Heart left ventricle (tissue), 16 donors: ENCODE results near the gene SLC2A8. TPM values are rescaled to one million over a fixed set of nuclear protein-coding genes. Genes with fewer than 3 reads are reported as not detected.
A peak's percentile ranks its signal among the peaks of the same experiment; 100 is the strongest.

ENCODE experiments used
- ATAC-seq, 4 donors: fragments of 200-7000 bp; cut with Tn5 transposase; one replicate each; pipeline ENCODE4 v1.9.1; 2020 to 2022; ENCODE audit warnings: moderate library complexity in 4 of 4, mild to moderate bottlenecking in 3 of 4, moderate number of reproducible peaks in 1 of 4
- DNase-seq, 5 donors: peaks; one replicate each; pipeline ENCODE4 v3.0.0-alpha.2; 2020
- H3K27ac ChIP-seq, 12 donors: fragments of 200-600 bp; sonication (generic) in 4 of 12; one replicate each; pipeline versions ENCODE4 v1.5.0 to v1.8.0; 2016 to 2022; ENCODE audit warnings: mild to moderate bottlenecking in 2 of 12
- H3K27me3 ChIP-seq, 9 donors: fragments of 200-600 bp; sonication (generic) in 2 of 9; one replicate each; pipeline versions ENCODE4 v1.5.1 to v1.8.0; 2016 to 2022; ENCODE audit warnings: mild to moderate bottlenecking in 3 of 9
- H3K36me3 ChIP-seq, 9 donors: fragments of 200-600 bp; sonication (generic) in 2 of 9; one replicate each; pipeline versions ENCODE4 v1.5.0 to v1.8.0; 2018 to 2022; ENCODE audit warnings: mild to moderate bottlenecking in 2 of 9
- H3K4me1 ChIP-seq, 12 donors: fragments of 200-600 bp; sonication (generic) in 4 of 12; one replicate each; pipeline versions ENCODE4 v1.5.0 to v1.8.0; 2016 to 2022; ENCODE audit warnings: mild to moderate bottlenecking in 3 of 12
- H3K4me3 ChIP-seq, 12 donors: fragments of 200-600 bp; sonication (generic) in 4 of 12; one replicate each; pipeline versions ENCODE4 v1.5.0 to v1.8.0; 2017 to 2022; ENCODE audit warnings: mild to moderate bottlenecking in 9 of 12, moderate library complexity in 4 of 12
- H3K9me3 ChIP-seq, 12 donors: fragments of 200-600 bp; sonication (generic) in 4 of 12; one replicate each; pipeline versions ENCODE4 v1.5.0 to v1.8.0; 2016 to 2022; ENCODE audit warnings: mild to moderate bottlenecking in 1 of 12
- POLR2A ChIP-seq, 2 donors: fragments of 450-650 bp; IDR thresholded peaks; one replicate each; pipeline ENCODE4 v1.6.1; 2017; ENCODE audit warnings: antibody characterized with exemption in 2 of 2, mild to moderate bottlenecking in 2 of 2, moderate library complexity in 2 of 2
- WGBS, 4 donors: extraction: QIAGEN DNeasy Blood & Tissue Kit in 2 of 4; methylation state at CpG; one replicate each; pipeline versions ENCODE4 v1.1.5 to v1.1.7; 2013 to 2018; 5-methylcytosine and 5-hydroxymethylcytosine counted together
- intact Hi-C, 10 donors: fragments of 100-400 bp; cut with DNase I; formaldehyde crosslinking; loops; one replicate each; pipeline versions ENCODE4 v1.11.1 to v1.14.2; 2022
- polyA plus RNA-seq, 2 donors: library from polyadenylated mRNA; stranded (reverse); fragments of 200-250 nt; gene quantifications; one replicate each; pipeline ENCODE4 v1.2.3, GENCODE V29; 2013
- total RNA-seq, 9 donors: library from RNA; depleted of rRNA in 2 of 9; stranded (reverse); fragments of >200 nt in 2 of 9; fragmentation: NEBNext Ultra II Directional in 3 of 9; extraction: Animal tissue kit (Norgen Biotek cat#: 25700) in 3 of 9; gene quantifications; one replicate each; pipeline versions ENCODE4 v1.1.0 to v1.2.4, GENCODE V29; 2016 to 2023
- TF ChIP-seq, protein P1 (sequence below), 12 donors: fragments of 200-600 bp; sonication (generic) in 4 of 12; IDR thresholded peaks; one replicate each; pipeline versions ENCODE4 v1.5.0 to v1.8.0; 2018 to 2022; ENCODE audit warnings: antibody characterized with exemption in 12 of 12, mild to moderate bottlenecking in 5 of 12
- donor health status: ischemic (EF 13 %, LVEDD 7.1; RV severe dilation, severe dysfunction).
- donor health status: healthy with polysubstance abuse.
- donor health status: DM: no; HTN: yes; CAD: no.
- donor health status: DM: no; HTN: no; CAD: no.
- donor health status: ischemic (EF 25% LVEDD 6.9; RV normal size, moderate dysfunction).
- donor health status: ischemic (EF 25% LVEDD 5.7; RV mildly dilated, moderate dysfunction).
- donor health status: healthy.
- donor health status: DM: yes; HTN: yes; CAD: no.
- donor health status: ischemic (EF 35%, LVEDD 5.7; RV mildly dilated, moderate dysfunction).
- donor health status: nonischemic (EF 11% LVEDD 7.7; RV severe dilation, severe dysfunction).
- donor health status: DM: yes; HTN: yes; CAD: no.
- donor health status: PGD.
- donor health status: ischemic (EF 29% LVEDD 5.4; RV normal size, mild dysfunction).
- donor health status: nonischemic (EF 23%, LVEDD 6.1; RV moderate dilation, normal function).

The SLC2A8 gene
- total and polyA plus RNA-seq, 11 donors, result 12.1 to 25.0 (median 15.6) TPM

DNA sequence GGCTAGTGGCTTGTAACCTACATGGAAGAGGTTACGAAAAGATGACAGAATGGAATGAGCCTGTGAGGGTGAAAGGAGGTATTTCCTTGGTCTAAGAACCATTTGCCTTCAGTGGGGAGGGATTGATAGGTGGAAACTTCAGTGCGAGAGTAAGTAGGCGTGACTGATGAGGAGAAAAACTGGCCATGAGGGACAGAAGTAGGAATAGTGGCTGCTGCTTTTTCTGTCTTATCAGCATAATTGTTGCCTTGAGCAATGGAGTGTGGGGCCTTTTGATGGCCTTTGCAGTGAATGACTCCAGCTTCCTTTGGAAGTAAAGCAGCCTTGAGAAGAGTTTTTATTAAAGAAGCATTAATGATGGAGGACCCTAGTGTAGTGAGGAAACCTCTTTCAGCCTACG is 18.2 kb downstream of the SLC2A8 start:
- intact Hi-C loops, result no loop called here
- H3K27me3 ChIP-seq, result no peaks in the 10 kb centered on the region
- H3K27ac ChIP-seq, result peak overlapping the region in 1 of 12 donors; percentile 78
- H3K9me3 ChIP-seq, result no peaks in the 10 kb centered on the region
- no peak overlapping the region for H3K4me3 ChIP-seq
- peaks cover 0 to 4% (median 0%) of the 10 kb centered on the region in 9 donors for H3K36me3 ChIP-seq
- 92 to 96% (median 94%) methylated on average over 4 of the region's 4 CpGs for WGBS, 4 donors
- no peak for DNase-seq
- ATAC-seq, result no peak
- TF ChIP-seq, protein P1, sequence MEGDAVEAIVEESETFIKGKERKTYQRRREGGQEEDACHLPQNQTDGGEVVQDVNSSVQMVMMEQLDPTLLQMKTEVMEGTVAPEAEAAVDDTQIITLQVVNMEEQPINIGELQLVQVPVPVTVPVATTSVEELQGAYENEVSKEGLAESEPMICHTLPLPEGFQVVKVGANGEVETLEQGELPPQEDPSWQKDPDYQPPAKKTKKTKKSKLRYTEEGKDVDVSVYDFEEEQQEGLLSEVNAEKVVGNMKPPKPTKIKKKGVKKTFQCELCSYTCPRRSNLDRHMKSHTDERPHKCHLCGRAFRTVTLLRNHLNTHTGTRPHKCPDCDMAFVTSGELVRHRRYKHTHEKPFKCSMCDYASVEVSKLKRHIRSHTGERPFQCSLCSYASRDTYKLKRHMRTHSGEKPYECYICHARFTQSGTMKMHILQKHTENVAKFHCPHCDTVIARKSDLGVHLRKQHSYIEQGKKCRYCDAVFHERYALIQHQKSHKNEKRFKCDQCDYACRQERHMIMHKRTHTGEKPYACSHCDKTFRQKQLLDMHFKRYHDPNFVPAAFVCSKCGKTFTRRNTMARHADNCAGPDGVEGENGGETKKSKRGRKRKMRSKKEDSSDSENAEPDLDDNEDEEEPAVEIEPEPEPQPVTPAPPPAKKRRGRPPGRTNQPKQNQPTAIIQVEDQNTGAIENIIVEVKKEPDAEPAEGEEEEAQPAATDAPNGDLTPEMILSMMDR (IDR thresholded peaks at IDR 0.05), result no peak
- no peak for TF ChIP-seq POLR2A (IDR thresholded peaks at IDR 0.05)
- H3K4me1 ChIP-seq, result peaks cover 0 to 30% (median 0%) of the 10 kb centered on the region in 12 donors

DNA sequence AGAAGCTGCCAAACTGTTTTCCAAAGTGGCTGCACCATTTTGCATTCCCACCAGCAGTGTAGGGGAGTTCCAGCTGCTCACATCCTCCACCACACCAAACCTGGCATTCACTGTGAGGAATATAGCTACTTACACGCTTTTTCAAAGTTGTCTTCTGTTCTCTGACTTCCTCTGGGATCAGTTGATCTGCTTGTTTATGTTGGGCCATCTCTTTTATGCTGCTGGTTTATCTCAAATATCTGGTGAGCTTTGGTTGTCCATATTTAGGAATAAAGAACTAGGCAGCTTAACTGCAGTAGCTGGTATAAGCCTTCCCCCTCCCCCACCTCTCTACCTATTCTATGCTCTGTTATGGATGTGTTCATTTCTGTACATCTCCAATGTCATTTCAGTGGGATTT is 18.7 kb downstream of the SLC2A8 start:
- peaks cover 0 to 26% (median 0%) of the 10 kb centered on the region in 12 donors for H3K4me1 ChIP-seq
- TF ChIP-seq, protein P1 (IDR thresholded peaks at IDR 0.05), result no peak
- TF ChIP-seq POLR2A (IDR thresholded peaks at IDR 0.05), result no peak
- WGBS, 4 donors, result 81 to 94% (median 92%) methylated on average over 1 of the region's 1 CpG
- no peaks in the 10 kb centered on the region for H3K9me3 ChIP-seq
- no peaks in the 10 kb centered on the region for H3K27me3 ChIP-seq
- H3K27ac ChIP-seq, result peak overlapping the region in 1 of 12 donors; percentile 78
- DNase-seq (no peak), ATAC-seq (no peak)
- H3K36me3 ChIP-seq, result peaks cover 0 to 4% (median 0%) of the 10 kb centered on the region in 9 donors
- intact Hi-C loops, result no loop called here
- no peak overlapping the region for H3K4me3 ChIP-seq

DNA sequence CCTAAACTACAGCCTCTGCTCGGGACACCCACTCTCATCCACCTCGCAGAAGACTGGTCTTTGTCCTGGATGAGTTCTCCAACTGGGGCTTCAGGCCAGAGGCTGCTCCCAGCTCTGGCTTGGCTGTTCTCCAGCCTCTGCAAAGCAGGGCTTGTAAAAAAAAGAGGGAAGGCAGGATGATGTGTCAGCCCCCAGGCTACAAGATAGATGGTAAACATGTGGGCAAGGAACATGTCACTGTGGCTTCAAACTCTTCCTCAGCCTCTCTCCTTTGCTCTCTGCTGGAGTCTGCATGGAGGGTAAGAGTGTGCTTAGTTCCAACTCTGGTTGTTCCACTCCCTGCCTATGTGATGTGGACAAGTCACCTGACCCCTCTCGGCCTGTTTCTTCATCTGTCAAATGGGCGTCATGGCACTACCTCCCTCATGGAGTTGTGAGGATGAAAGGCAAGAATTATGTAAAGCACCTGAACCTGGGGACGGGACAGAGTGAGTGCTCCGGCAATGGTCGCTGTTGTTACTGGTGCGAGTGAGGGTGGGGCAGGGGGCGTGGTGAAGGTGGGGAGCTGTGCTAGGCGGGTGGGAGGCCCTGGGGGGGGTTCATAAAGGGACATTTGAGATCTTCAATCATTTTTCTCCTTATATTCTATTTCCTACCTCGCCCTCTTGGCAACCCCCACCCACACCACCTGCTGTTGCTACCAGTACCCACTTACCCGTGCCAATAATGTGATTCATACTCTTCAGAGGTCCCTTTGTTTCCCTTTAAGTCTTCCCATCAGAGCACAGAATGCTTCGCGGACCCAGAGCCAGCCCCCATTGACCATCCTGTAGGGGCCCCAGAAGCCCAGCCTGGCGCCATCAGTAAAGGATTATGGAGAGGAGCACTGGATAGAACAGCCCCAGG is 20.4 kb downstream of the SLC2A8 start:
- WGBS, 4 donors, result 82 to 86% (median 84%) methylated on average over 12 to 15 of the region's 15 CpGs
- Histone ChIP-seq H3K27ac (peak overlapping the region in 1 of 12 donors; percentile 78), H3K36me3 (peaks cover 0 to 4% (median 0%) of the 10 kb centered on the region in 9 donors), H3K4me1 (peaks cover 0 to 23% (median 2%) of the 10 kb centered on the region in 12 donors), H3K9me3 (no peaks in the 10 kb centered on the region), H3K27me3 (no peaks in the 10 kb centered on the region), H3K4me3 (no peak overlapping the region)
- ATAC-seq, result peak in 2 of 4 donors; percentile 17 to 25
- TF ChIP-seq, protein P1 (IDR thresholded peaks at IDR 0.05), result no peak
- TF ChIP-seq POLR2A (IDR thresholded peaks at IDR 0.05), result no peak
- intact Hi-C loops, result no loop called here
- no peak for DNase-seq

DNA sequence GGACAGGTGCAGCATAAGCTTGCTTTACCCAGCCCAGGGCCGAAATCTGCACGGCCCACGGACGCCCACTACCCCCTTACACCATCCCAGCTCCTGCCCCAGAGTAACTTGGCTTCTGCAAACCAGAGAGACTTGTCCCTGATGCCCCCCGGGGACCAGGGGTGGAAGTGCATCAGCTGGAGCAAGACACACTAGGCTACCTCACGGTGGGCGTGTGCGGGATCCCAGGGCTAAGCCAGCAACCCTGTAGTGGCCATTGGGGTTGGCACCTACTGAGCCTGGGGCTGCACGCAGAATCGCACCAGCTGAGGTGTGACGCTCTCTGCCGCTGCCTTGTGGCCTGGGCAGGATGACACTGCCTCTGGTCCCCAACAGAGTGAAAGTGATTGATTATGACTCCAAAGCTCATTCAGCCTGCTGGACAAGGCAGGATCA is 21.1 kb downstream of the SLC2A8 start:
- peak overlapping the region in 1 of 12 donors; percentile 78 for H3K27ac ChIP-seq
- WGBS, 4 donors, result 59 to 74% (median 70%) methylated on average over 9 to 12 of the region's 12 CpGs
- H3K9me3 ChIP-seq, result no peaks in the 10 kb centered on the region
- ATAC-seq (peak in 3 of 4 donors; percentile 18 to 56 (median 39)), DNase-seq (no peak)
- H3K36me3 ChIP-seq, result peaks cover 0 to 2% (median 0%) of the 10 kb centered on the region in 9 donors
- H3K4me1 ChIP-seq, result peaks cover 0 to 24% (median 8%) of the 10 kb centered on the region in 12 donors
- H3K4me3 ChIP-seq, result no peak overlapping the region
- intact Hi-C loops, result no loop called here
- no peaks in the 10 kb centered on the region for H3K27me3 ChIP-seq
- TF ChIP-seq POLR2A (IDR thresholded peaks at IDR 0.05), result no peak
- TF ChIP-seq, protein P1 (IDR thresholded peaks at IDR 0.05), result peak in 4 of 12 donors; percentile 17 to 28 (median 20)
